Left lung (tissue), 10 donors: ENCODE results near the gene SVIL. TPM values are rescaled to one million over a fixed set of nuclear protein-coding genes. Genes with fewer than 3 reads are reported as not detected.
A peak's percentile ranks its signal among the peaks of the same experiment; 100 is the strongest.

Experiments
- ATAC-seq: fragments of 200-7000 bp; cut with Tn5 transposase; one replicate; pipeline ENCODE4 v1.9.1; 2020; ENCODE audit warnings: moderate library complexity
- DNase-seq, 4 donors: peaks; one replicate each; pipeline ENCODE4 v3.0.0-alpha.2; 2013 to 2020
- H3K27ac ChIP-seq, 2 donors: fragments of 200-600 bp; sonication (generic) in 1 of 2; one replicate each; pipeline versions ENCODE4 v1.5.0 to v1.8.0; 2020 to 2021
- H3K27me3 ChIP-seq, 2 donors: fragments of 200-600 bp; sonication (generic) in 1 of 2; one replicate each; pipeline versions ENCODE4 v1.5.0 to v1.8.0; 2020 to 2021
- H3K36me3 ChIP-seq, 2 donors: fragments of 200-600 bp; sonication (generic) in 1 of 2; one replicate each; pipeline versions ENCODE4 v1.5.0 to v1.8.0; 2020 to 2021
- H3K4me1 ChIP-seq, 2 donors: fragments of 200-600 bp; one replicate each; pipeline ENCODE4 v1.8.0; 2021
- H3K4me3 ChIP-seq, 2 donors: fragments of 200-600 bp; sonication (generic) in 1 of 2; one replicate each; pipeline versions ENCODE4 v1.5.0 to v1.8.0; 2020 to 2021; ENCODE audit warnings: mild to moderate bottlenecking in 1 of 2
- H3K9me3 ChIP-seq, 2 donors: fragments of 200-600 bp; sonication (generic) in 1 of 2; one replicate each; pipeline versions ENCODE4 v1.5.0 to v1.8.0; 2020 to 2021
- CTCF ChIP-seq, 2 donors: fragments of 200-600 bp; sonication (generic) in 1 of 2; IDR thresholded peaks; one replicate each; pipeline versions ENCODE4 v1.5.0 to v1.8.0; 2021; ENCODE audit warnings: antibody characterized with exemption in 2 of 2
- intact Hi-C, 2 donors: fragments of 100-400 bp; cut with DNase I; formaldehyde crosslinking; loops; one replicate each; pipeline versions ENCODE4 v1.11.2 to v1.14.2; 2022
- polyA plus RNA-seq, 6 donors: library from polyadenylated mRNA; unstranded; fragments of 120-200 nt; gene quantifications; one replicate each; pipeline ENCODE4 v1.2.1, GENCODE V29; 2013; ENCODE audit not compliant: insufficient read length in 6 of 6
- total RNA-seq, 2 donors: library from RNA; stranded (reverse); fragmentation: NEBNext Ultra II Directional; extraction: Animal tissue kit (Norgen Biotek cat#: 25700); gene quantifications; one replicate each; pipeline ENCODE4 v1.2.1, GENCODE V29; 2021
- donor health status: DM: no; HTN: yes; CAD: no.
- donor health status: DM: no; HTN: no; CAD: no.

The SVIL gene
- total and polyA plus RNA-seq, 8 donors, result 49.3 to 103 (median 54.9) TPM

DNA sequence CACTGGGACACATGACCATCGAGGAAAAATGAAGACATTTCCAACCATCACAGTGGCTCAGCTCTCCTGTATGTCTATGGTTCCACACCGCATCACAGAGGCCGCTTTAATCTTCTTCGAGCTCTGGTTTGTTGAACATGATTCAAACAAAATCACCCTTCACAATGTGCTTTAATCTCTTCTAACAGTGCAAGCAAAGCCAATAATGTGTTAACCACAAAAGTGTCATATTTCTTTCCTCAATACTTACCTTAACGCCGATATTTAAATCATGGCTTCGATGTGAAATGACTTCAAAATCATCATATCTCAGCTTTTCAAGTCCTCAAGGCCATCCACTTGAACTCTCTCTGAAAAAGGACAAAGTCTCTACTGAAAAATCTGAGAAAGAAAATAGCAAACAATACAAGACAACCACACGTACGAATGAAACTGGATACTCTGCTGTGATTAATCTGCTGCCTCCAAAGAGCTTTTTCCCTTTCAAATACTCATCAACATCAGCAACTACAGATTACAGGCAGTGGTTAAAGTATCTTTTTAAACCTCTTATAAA is 23.0 kb upstream of the SVIL start:
- H3K4me1 ChIP-seq, result peaks cover 36 to 40% of the 10 kb centered on the region in 2 donors
- peaks cover 0 to 8% of the 10 kb centered on the region in 2 donors for H3K9me3 ChIP-seq
- peaks cover 0 to 22% of the 10 kb centered on the region in 2 donors for H3K36me3 ChIP-seq
- peak overlapping the region; percentile 86 to 87 for H3K27ac ChIP-seq
- H3K27me3 ChIP-seq, result no peaks in the 10 kb centered on the region
- ATAC-seq, result no peak
- no peak overlapping the region for H3K4me3 ChIP-seq
- no peak for TF ChIP-seq CTCF (IDR thresholded peaks at IDR 0.05)
- intact Hi-C loops, result no loop called here
- no peak for DNase-seq

DNA sequence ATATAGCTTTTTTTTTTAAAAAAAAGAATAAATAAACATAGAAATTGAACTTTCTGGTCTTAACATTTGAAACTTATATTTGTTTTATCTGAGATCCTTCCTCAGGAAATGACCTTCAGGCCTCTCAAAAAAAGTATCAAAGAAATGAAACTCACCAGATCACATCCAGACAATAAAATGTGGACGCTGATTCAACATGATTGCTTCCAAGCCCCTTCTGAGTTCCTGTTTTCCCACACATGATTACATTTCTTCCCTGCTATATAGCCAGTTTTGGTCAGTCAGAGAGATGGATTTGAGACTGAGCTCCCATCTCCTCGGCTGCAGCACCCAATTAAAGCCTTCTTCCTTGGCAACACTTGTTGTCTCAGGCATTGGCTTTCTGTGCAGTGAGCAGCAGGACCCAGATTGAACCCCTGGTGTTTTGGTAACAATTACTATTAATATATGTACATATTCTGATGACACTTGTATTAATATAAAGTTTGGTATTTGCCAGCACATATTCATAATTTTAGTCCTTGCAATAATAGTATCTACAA is 21.8 kb upstream of the SVIL start:
- TF ChIP-seq CTCF (IDR thresholded peaks at IDR 0.05), result no peak
- intact Hi-C loops, result no loop called here
- H3K27ac ChIP-seq, result no peak overlapping the region

DNA sequence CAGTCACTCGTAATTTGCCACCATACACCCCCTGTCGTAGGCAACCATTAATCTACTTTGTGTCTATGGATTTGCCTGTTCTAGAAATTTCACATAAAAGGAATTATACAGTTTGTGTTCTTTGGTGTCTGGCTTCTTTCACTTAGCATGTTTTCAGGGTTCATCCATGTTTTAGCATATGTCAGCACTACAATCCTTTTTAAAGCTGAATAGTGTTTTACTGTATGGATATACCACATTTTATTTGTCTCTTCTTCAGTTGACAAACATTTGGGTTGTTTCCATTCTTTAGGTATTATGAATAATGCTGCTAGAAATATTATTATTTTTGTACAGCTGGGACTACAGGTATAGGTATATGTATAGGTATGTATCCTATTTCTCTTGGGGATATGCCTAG is 17.4 kb upstream of the SVIL start:
- Histone ChIP-seq H3K27me3 (no peaks in the 10 kb centered on the region), H3K36me3 (peaks cover 0 to 17% of the 10 kb centered on the region in 2 donors), H3K4me1 (peaks cover 15 to 21% of the 10 kb centered on the region in 2 donors), H3K9me3 (peaks cover 0 to 8% of the 10 kb centered on the region in 2 donors), H3K27ac (no peak overlapping the region), H3K4me3 (no peak overlapping the region)
- no peak for DNase-seq
- ATAC-seq, result no peak
- intact Hi-C loops, result no loop called here
- no peak for TF ChIP-seq CTCF (IDR thresholded peaks at IDR 0.05)

More for the DNA sequence above, 21.8 kb upstream of the SVIL start:
- ATAC-seq (no peak), DNase-seq (no peak)
- Histone ChIP-seq H3K4me1 (peaks cover 31 to 35% of the 10 kb centered on the region in 2 donors), H3K36me3 (peaks cover 0 to 22% of the 10 kb centered on the region in 2 donors), H3K4me3 (no peak overlapping the region), H3K27me3 (no peaks in the 10 kb centered on the region), H3K9me3 (peaks cover 0 to 8% of the 10 kb centered on the region in 2 donors)

DNA sequence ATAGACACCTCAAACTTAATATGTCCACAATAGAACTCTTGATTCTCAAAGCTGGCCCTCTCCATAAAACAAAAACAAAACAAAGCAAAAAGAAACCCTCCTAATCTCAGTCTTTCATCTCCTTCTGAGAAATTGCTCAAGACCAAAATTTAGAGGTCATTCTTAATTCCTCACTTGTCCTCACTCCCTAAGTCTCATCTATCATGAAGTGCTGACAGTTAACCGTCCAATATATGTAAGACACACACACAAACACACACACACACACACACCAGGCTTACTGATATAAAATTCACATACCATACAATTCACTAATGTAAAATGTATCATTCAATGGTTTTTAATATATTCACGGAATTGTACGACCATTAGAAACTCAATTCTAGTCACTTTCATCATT is 17.0 kb upstream of the SVIL start:
- no peak overlapping the region for H3K27ac ChIP-seq
- no peaks in the 10 kb centered on the region for H3K27me3 ChIP-seq
- ATAC-seq (no peak), DNase-seq (no peak)
- peaks cover 0 to 14% of the 10 kb centered on the region in 2 donors for H3K36me3 ChIP-seq
- no peak for TF ChIP-seq CTCF (IDR thresholded peaks at IDR 0.05)
- H3K4me3 ChIP-seq, result no peak overlapping the region
- peaks cover 18 to 26% of the 10 kb centered on the region in 2 donors for H3K4me1 ChIP-seq
- peaks cover 0 to 7% of the 10 kb centered on the region in 2 donors for H3K9me3 ChIP-seq
- intact Hi-C loops, result no loop called here

GRCh38 chr10:29650552-29650944 is 15.8 kb upstream of the SVIL start:
- no peak for TF ChIP-seq CTCF (IDR thresholded peaks at IDR 0.05)
- H3K36me3 ChIP-seq, result peaks cover 0 to 4% of the 10 kb centered on the region in 2 donors
- H3K27me3 ChIP-seq, result no peaks in the 10 kb centered on the region
- DNase-seq (no peak), ATAC-seq (no peak)
- H3K27ac ChIP-seq, result no peak overlapping the region
- H3K4me1 ChIP-seq, result peaks cover 22 to 35% of the 10 kb centered on the region in 2 donors
- no peak overlapping the region for H3K4me3 ChIP-seq
- intact Hi-C loops, result no loop called here
- no peaks in the 10 kb centered on the region for H3K9me3 ChIP-seq
